ENCODE data around the gene MACROD2.

The MACROD2 gene

GRCh38 chr20:15674253-15675060 lies 1679.1 kb downstream of the MACROD2 start:
- no peak for DNase-seq

- DNase-seq = no peak
Measured at GRCh38 chr20:15675061-15675514, 1679.8 kb downstream of the MACROD2 start.

GRCh38 chr20:15675813-15676484 lies 1680.6 kb downstream of the MACROD2 start:
- DNase-seq = no peak

GRCh38 chr20:15676815-15677214 lies 1681.5 kb downstream of the MACROD2 start:
- no peak for DNase-seq

GRCh38 chr20:15682690-15683089 lies 1687.4 kb downstream of the MACROD2 start:
- no peak for DNase-seq

GRCh38 chr20:15692570-15692969 lies 1697.3 kb downstream of the MACROD2 start:
- DNase-seq = no peak

- DNase-seq = no peak
Measured at GRCh38 chr20:15699431-15700146, 1704.3 kb downstream of the MACROD2 start.

- no peak for DNase-seq
Measured at GRCh38 chr20:15700147-15700765, 1704.9 kb downstream of the MACROD2 start.

GRCh38 chr20:15702161-15702560 lies 1706.8 kb downstream of the MACROD2 start:
- no peak for DNase-seq

- no peak for DNase-seq
Measured at GRCh38 chr20:15703171-15703911, 1708.0 kb downstream of the MACROD2 start.

- no peak for DNase-seq
Measured at GRCh38 chr20:15705975-15706374, 1710.7 kb downstream of the MACROD2 start.

GRCh38 chr20:15706719-15707118 lies 1711.4 kb downstream of the MACROD2 start:
- DNase-seq = no peak

- DNase-seq = no peak
Measured at GRCh38 chr20:15708984-15709598, 1713.8 kb downstream of the MACROD2 start.

- no peak for DNase-seq
Measured at GRCh38 chr20:15710636-15711035, 1715.3 kb downstream of the MACROD2 start.

- DNase-seq = no peak
Measured at GRCh38 chr20:15711177-15711576, 1715.9 kb downstream of the MACROD2 start.

- DNase-seq = no peak
Measured at GRCh38 chr20:15716256-15716655, 1720.9 kb downstream of the MACROD2 start.

GRCh38 chr20:15726416-15726815 lies 1731.1 kb downstream of the MACROD2 start:
- no peak for DNase-seq

GRCh38 chr20:15734052-15734451 lies 1738.7 kb downstream of the MACROD2 start:
- no peak for DNase-seq

GRCh38 chr20:15739035-15739434 lies 1743.7 kb downstream of the MACROD2 start:
- no peak for DNase-seq

- DNase-seq = no peak
Measured at GRCh38 chr20:15740046-15740775, 1744.9 kb downstream of the MACROD2 start.

GRCh38 chr20:15742087-15742486 lies 1746.8 kb downstream of the MACROD2 start:
- DNase-seq = no peak

All from NCI-H1092 (cell line).